Kidney (tissue), 14 donors: ENCODE measurements around the gene BNIP3. TPM values are rescaled to one million over a fixed set of nuclear protein-coding genes. Genes with fewer than 3 reads are reported as not detected.

Experiments used
- DNase-seq, 5 donors: peaks; one replicate each; pipeline ENCODE4 v3.0.0-alpha.2; 2013 to 2020
- FAIRE-seq: peaks from 2 replicates; lab custom pipeline; 2012; peaks lifted over from hg19 to GRCh38; lab: Jason Lieb, UNC
- H3K27ac ChIP-seq, 2 donors: one replicate each; pipeline ENCODE4 v1.7.0; 2013; ENCODE audit warnings: low read depth in 2 of 2, low read length in 2 of 2, inconsistent platforms in 1 of 2
- H3K27me3 ChIP-seq: one replicate; pipeline ENCODE4 v1.7.1; 2013; ENCODE audit warnings: low read length, inconsistent platforms; ENCODE audit not compliant: control insufficient read depth, insufficient read depth
- H3K36me3 ChIP-seq, 3 donors: one replicate each; pipeline versions ENCODE4 v1.7.0 to v1.7.1; 2013; ENCODE audit warnings: low read length in 3 of 3, control low read depth in 1 of 3, inconsistent platforms in 1 of 3; ENCODE audit not compliant: insufficient read depth in 3 of 3, control insufficient read depth in 2 of 3
- H3K4me1 ChIP-seq, 3 donors: one replicate each; pipeline versions ENCODE4 v1.7.0 to v1.7.1; 2013; ENCODE audit warnings: low read length in 3 of 3, inconsistent platforms in 1 of 3, low read depth in 1 of 3; ENCODE audit not compliant: control insufficient read depth in 2 of 3, insufficient read depth in 2 of 3
- H3K4me3 ChIP-seq, 3 donors: one replicate each; pipeline versions ENCODE4 v1.7.0 to v1.8.1; 2013; ENCODE audit warnings: low read length in 3 of 3, control low read depth in 1 of 3, inconsistent platforms in 1 of 3
- H3K9ac ChIP-seq, 3 donors: one replicate each; pipeline versions ENCODE4 v1.7.0 to v1.7.1; 2013; ENCODE audit warnings: low read length in 3 of 3, control low read depth in 1 of 3, inconsistent platforms in 1 of 3
- H3K9me3 ChIP-seq, 3 donors: one replicate each; pipeline versions ENCODE4 v1.7.0 to v1.7.1; 2013; ENCODE audit warnings: low read length in 3 of 3, control low read depth in 1 of 3, inconsistent platforms in 1 of 3; ENCODE audit not compliant: control insufficient read depth in 2 of 3, insufficient read depth in 1 of 3
- CTCF ChIP-seq: IDR thresholded peaks from 3 replicates; pipeline ENCODE4 v1.5.1; 2012; ENCODE audit warnings: mild to moderate bottlenecking, moderate library complexity, borderline replicate concordance; ENCODE audit not compliant: insufficient read depth; ENCODE audit errors: extremely low read depth
- intact Hi-C: fragments of 100-400 bp; cut with DNase I; formaldehyde crosslinking; loops from one replicate; pipeline ENCODE4 v1.11.1; 2022
- polyA plus RNA-seq: library from polyadenylated mRNA; stranded (reverse); fragments of 350-450 nt; fragmentation: Illumina TruSeq; extraction: RNeasy Lipid Tissue Mini Kit (QIAGEN cat#74804); gene quantifications from one replicate; pipeline ENCODE4 v1.2.3, GENCODE V29; 2014; ENCODE audit warnings: low read depth, low replicate concordance; ENCODE audit not compliant: insufficient read depth
- total RNA-seq: library from RNA; stranded (reverse); fragmentation: NEBNext Ultra II Directional; extraction: Animal tissue kit (Norgen Biotek cat#: 25700); gene quantifications from one replicate; pipeline ENCODE4 v1.2.1, GENCODE V29; 2021
- donor health status: control.
- donor health status: control.
- donor health status: control.
- donor health status: control.
- donor health status: control.
- donor health status: DM: yes; HTN: yes; CAD: no.
- donor health status: Normal renal cell carcinoma (clear cell type).

The BNIP3 gene
- total and polyA plus RNA-seq, 2 donors from 2014 or later, result 49.6 to 75.4 TPM

GRCh38 chr10:132004052-132004451, 22.3 kb upstream of the BNIP3 start:
- FAIRE-seq (no peak), DNase-seq (peak in 2 of 5 donors; percentile 14 to 39)
- intact Hi-C loops, result no loop called here
- TF ChIP-seq CTCF, result no peak
- H3K4me3 ChIP-seq, result no peak overlapping the region
- H3K27ac ChIP-seq, result no peak overlapping the region
- H3K9ac ChIP-seq, result no peak overlapping the region
- no peaks in the 10 kb centered on the region for H3K4me1 ChIP-seq
- H3K36me3 ChIP-seq, result no peaks in the 10 kb centered on the region
- no peaks in the 10 kb centered on the region for H3K27me3 ChIP-seq
- peaks cover 0 to 4% (median 0%) of the 10 kb centered on the region in 3 donors for H3K9me3 ChIP-seq

GRCh38 chr10:132003282-132003924, 21.7 kb upstream of the BNIP3 start:
- Histone ChIP-seq H3K9me3 (peaks cover 0 to 4% (median 0%) of the 10 kb centered on the region in 3 donors), H3K4me1 (no peaks in the 10 kb centered on the region), H3K27ac (no peak overlapping the region), H3K36me3 (no peaks in the 10 kb centered on the region), H3K9ac (no peak overlapping the region), H3K4me3 (no peak overlapping the region), H3K27me3 (no peaks in the 10 kb centered on the region)
- intact Hi-C loops, result no loop called here
- FAIRE-seq (no peak), DNase-seq (peak in 3 of 5 donors; percentile 22 to 45 (median 35))
- TF ChIP-seq CTCF, result no peak

- Histone ChIP-seq H3K27ac (no peak overlapping the region), H3K36me3 (no peaks in the 10 kb centered on the region), H3K9me3 (peaks cover 0 to 4% (median 0%) of the 10 kb centered on the region in 3 donors), H3K9ac (no peak overlapping the region), H3K4me3 (no peak overlapping the region), H3K4me1 (peaks cover 0 to 6% (median 2%) of the 10 kb centered on the region in 3 donors), H3K27me3 (no peaks in the 10 kb centered on the region)
- no peak for DNase-seq
- intact Hi-C loops, result no loop called here
- no peak for FAIRE-seq
- no peak for TF ChIP-seq CTCF
Measured at GRCh38 chr10:132002004-132002403, 20.3 kb upstream of the BNIP3 start.
